OCI-LY1 (cell line): ENCODE measurements around the gene SELENOO.

Experiments used
- CTCF ChIP-seq: fragments of 200-600 bp; sonication (generic), shearing (Covaris generic); IDR thresholded peaks from 2 replicates; pipeline ENCODE4 v1.5.1; 2017; ENCODE audit warnings: mild to moderate bottlenecking, antibody characterized with exemption, low read length, moderate library complexity, mixed read lengths
- EZH2 ChIP-seq: fragments of 200-600 bp; sonication (generic), shearing (Covaris generic); IDR thresholded peaks from 2 replicates; pipeline ENCODE4 v1.8.0; 2017; ENCODE audit warnings: borderline replicate concordance, mixed run types, mild to moderate bottlenecking, antibody characterized with exemption, low read length, moderate library complexity, mixed read lengths

GRCh38 chr22:50171319-50171964 is 29.4 kb upstream of the SELENOO start:
- no peak for TF ChIP-seq CTCF
- no peak for TF ChIP-seq EZH2
